Measurements from ENCODE around the gene TMEM184A.

DNA sequence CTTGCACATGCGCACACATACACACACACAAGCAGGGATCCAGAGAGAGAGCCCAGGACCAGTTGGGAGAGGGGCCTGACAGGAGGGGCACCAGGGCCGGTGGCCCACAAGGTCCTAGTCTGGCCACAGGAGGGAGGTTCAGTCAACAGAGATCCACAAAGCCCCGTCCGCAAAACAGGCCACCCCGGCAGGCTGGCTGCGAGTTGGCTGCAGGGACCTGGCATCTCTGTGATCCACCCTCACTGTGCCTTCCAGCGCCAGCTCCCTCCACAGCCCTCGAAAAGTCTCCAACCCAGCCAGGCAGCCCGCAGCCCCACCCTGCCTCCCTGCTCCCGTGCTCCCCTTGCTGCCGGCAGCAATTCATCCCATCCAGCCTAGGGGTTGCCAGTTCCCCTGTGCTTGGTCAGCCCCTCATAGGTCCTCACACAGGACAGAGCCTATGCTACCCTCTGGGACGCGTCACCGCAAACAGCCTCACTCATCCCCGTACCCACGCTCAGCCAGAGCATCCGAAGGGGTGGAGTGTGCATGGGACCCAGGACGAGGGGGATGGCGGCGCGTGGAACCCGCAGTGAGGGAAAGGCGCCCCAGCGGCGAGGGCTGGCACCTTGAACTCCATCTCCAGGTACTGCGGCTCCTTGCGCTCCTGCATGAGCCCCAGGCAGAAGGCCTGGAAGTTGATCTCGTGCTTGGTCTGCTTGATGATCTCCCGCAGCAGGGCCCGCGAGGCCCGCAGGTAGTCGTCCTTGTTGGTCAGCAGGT lies 59.3 kb downstream of the TMEM184A start:
- no peak for TF ChIP-seq CTCF (IDR thresholded peaks at IDR 0.05)
- TF ChIP-seq POLR2AphosphoS5 (IDR thresholded peaks at IDR 0.05), result no peak
- TF ChIP-seq POLR2A (IDR thresholded peaks at IDR 0.05; ENCODE audit: low read depth), result no peak

Measured in esophagus muscularis mucosa (tissue), 3 donors.